Hippocampal formation (tissue), 2 donors: ENCODE data around the gene SPATA13.

Experiments
- DNase-seq, 2 donors: peaks; one replicate each; lab custom pipeline; 2025; lab: John Stamatoyannopoulos, UW

Gene SPATA13

DNA sequence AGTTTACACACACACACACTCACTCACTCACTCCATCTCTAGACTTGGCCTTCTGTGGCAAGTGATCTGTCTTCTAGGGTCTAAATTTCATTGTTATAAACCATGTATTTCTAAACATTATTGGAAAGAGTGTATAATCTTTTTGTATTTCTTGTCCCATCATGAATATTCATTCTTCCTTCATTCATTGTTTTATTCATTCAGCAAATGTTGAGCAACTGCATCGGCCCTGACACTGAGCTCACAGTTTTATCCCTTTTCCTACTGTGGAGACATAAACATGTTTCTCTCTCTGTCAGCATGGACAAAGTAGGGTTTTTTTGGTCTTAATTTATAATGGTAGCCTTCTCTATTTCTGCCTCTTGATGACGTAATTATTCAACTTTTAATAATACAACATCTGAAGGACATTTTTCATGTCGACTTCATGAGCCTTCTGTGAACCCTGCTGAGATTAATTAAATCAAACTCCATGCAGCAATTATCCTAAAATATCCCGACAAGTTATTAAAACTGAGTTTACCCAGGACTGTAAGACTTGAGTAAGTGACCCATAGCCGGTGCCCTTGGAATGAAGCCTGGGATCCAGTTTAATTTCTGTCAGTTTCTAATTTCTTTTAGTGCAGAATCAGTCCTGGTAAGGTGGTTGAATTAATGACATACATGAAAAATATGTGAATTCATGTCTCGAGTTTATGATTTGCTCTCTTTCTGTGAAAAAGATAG lies 7.3 kb downstream of the SPATA13 start:
- peak in 1 of 2 donors; percentile 62 for DNase-seq

- DNase-seq: no peak
Observed at GRCh38 chr13:24168392-24168750, 7.9 kb downstream of the SPATA13 start.

- no peak for DNase-seq
Observed at GRCh38 chr13:24168979-24169378, 8.5 kb downstream of the SPATA13 start.

DNA sequence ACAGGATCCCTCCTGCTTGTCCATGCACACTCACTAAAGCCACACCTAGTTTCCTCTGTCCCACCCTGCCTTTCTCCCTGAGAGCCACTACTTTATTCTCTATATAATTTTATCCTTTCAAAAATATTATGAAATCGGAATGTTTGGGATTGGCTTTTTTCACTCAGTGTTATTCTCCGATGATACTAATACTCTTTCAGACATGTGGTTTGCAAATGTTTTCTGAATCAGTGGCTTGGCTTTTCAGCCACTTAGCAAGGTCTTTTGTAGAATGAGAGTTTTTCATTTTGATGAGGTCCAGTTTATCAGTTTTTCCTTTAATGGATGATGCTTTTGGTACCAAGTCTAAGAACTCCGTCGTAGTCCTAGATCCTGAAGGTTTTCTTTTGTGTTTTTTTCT lies 11.6 kb downstream of the SPATA13 start:
- no peak for DNase-seq

DNA sequence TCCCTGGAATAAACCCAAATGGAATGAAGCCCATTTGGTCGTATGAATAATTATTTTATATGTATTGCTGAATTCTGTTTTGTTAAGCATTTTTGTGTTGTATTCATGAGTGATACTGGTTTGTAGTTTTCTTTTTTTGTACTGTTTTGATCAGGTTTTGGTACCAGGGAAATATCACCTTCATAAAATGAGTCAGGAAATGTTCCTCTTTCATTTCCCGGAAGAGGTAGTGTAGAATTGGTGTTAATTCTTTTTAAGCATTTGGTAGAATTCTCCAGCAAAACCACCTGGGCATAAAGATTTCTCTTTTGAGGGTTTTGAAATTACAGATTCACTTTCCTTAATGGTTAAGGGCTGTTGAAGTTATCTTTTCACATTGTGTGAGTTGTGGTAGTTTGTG lies 13.3 kb downstream of the SPATA13 start:
- DNase-seq: no peak

DNA sequence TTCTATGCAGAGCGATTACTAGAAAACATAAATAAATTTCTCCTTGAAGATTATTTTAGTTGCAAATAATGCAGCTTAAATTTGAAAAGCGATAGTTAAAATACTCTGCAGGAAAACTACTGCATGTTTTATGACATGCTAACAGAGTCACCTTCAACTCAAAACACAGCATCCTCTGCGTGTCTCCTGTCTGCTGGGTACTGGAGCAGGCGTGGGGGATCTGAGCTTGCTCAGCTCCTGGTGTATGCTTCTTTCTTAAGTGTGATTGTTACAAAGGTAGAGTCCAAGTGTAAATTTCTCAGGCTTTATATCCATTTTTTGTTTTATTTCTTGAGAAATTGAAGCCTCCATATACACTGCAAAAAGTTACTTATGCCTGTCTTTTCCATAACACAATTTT lies 15.3 kb downstream of the SPATA13 start:
- no peak for DNase-seq

- DNase-seq: peak in 1 of 2 donors; percentile 27
Observed at GRCh38 chr13:24176351-24177101, 16.0 kb downstream of the SPATA13 start.

- DNase-seq: no peak
Observed at GRCh38 chr13:24178847-24179485, 18.4 kb downstream of the SPATA13 start.

DNA sequence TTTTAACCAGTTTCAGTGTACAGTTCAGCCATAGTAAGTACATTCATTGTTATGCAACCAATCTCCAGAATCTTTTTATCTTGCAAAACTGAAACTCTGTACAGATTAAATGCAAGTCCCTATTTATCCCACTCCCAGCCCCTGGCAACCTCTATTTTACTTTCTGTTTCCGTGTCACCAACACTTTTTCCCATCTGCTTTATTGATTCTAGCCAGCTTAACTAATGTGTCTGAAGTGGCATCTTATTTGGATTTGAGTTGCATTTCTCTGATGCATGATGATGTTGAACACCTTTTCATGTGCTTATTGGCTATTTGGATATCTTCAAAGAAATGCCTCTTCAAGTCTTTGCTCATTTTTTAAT lies 18.9 kb downstream of the SPATA13 start:
- no peak for DNase-seq

DNA sequence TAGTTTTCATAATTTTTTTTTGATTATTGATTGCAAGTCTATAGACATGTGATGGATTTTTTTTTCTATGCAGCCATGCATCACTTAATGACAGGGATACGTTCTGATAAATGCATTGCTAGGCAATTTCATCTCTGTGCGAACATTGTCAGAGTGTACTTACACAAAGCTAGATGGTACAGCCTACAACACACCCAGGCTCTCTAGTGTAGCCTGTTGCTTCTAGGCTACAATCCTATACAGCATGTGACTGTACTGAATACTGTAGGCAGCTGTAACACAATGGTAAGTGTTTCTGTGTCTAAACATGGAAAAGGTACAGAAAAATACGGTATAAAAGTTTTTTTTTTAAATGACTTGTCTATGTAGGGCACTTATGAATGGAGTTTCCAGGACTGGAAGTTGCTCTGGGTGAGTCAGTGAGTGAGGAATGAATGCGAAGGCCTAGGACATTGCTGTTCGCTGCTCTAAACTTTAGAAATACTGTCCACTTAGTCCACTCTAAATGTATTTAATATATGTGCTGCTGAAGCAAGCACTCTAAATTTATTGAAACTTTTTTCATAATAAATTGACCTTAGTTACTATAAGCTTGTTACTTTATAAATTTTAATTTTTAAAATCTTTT lies 20.3 kb downstream of the SPATA13 start:
- DNase-seq: no peak

GRCh38 chr13:24181991-24182702 lies 21.6 kb downstream of the SPATA13 start:
- no peak for DNase-seq

GRCh38 chr13:24182703-24183081 lies 22.2 kb downstream of the SPATA13 start:
- DNase-seq: no peak

GRCh38 chr13:24183741-24184182 lies 23.2 kb downstream of the SPATA13 start:
- DNase-seq: no peak

GRCh38 chr13:24184265-24184841 lies 23.8 kb downstream of the SPATA13 start:
- no peak for DNase-seq

GRCh38 chr13:24184882-24185281 lies 24.4 kb downstream of the SPATA13 start:
- no peak for DNase-seq

DNA sequence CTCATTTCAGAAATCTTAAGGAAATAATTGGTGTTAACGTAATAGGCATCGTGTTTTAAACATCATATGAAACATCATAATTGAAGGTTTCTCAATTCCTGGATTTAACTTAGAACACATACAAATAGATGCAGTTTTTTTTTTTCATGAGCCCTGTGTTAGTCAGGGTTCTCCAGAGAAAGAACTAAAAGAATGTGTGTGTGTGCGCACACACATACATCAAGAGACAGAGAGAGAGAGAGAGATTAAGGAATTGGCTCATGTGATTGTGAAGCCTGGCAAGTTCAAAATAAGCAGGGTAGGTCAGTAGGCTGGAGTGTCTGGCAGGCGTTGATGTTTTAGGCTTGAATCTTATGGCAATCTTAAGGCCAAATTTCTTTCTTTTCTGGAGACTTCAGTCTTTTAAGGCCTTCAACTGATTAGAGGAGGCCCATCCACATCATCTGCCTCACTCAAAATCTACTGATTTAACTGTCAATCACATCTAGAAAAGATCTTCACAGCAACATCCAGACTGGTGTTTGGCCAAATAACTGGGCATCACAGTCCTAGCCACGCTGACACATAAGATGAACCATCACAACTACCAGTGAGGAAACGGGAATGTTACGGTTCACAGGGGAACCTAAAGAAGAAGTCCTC lies 25.2 kb downstream of the SPATA13 start:
- DNase-seq: no peak

DNA sequence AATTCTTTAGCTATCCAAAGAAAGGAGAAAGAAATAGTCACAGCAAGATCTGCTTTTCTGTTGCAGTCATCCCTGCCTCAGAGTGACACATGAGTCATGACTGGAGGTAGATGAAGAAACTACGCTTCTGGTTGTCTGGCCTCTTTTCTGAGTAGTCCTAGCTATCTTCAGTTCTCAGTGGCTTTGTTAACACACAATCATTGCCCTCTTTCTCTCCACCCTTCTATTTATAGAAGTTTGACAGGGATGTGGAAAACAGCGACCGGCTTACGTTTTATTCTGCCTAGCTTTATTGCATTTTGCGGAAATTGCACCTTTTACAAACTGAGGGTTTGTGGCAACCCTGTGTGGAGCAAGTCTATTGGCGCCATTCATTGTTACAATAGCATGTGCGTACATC lies 26.7 kb downstream of the SPATA13 start:
- DNase-seq: no peak

GRCh38 chr13:24192057-24192810 lies 31.7 kb downstream of the SPATA13 start:
- no peak for DNase-seq

GRCh38 chr13:24192811-24193162 lies 32.3 kb downstream of the SPATA13 start:
- no peak for DNase-seq

DNA sequence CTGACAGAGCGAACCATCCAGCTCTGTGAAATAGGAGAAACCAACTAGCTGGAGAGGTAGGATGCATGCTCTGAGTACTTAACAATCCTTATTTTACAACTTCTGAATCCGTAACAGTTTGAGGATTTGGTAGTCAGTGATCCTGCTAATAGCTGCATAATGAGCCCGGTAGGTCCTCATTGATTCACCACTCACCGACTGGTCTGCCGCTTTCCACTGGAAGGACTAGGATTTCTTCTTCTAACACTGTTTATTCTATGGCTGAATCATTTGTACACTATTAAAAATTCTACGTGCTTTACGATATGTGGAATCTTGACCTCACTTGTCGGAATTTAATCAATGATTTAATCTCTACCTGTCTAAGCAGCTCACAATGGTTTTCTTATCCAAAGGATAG lies 33.9 kb downstream of the SPATA13 start:
- DNase-seq: no peak
